IMR-90 (cell line): ENCODE measurements around the gene CR1L. TPM values are rescaled to one million over a fixed set of nuclear protein-coding genes. Genes with fewer than 3 reads are reported as not detected.

Experiments
- ATAC-seq: fragments of 200-7000 bp; cut with Tn5 transposase; 2 replicates; pipeline ENCODE4 v1.9.1; 2020; ENCODE audit warnings: low read depth, mild to moderate bottlenecking, moderate library complexity
- BruUV-seq: library from RNA; stranded (reverse); fragments of 400-500 nt; replicated peaks from 2 replicates; lab custom pipeline; 2021; lab: Mats Ljungman, UMichigan
- CTCF ChIA-PET: fragments of 300-600 bp; formaldehyde crosslinking; extraction: SDS; loops from one replicate; lab custom pipeline; 2021; ENCODE audit warnings: antibody characterized with exemption; lab: Yijun Ruan, JAX
- POLR2A ChIA-PET: fragments of 300-600 bp; sonication (Branson Sonifier 250); formaldehyde crosslinking; loops from one replicate; lab custom pipeline; 2022; ENCODE audit warnings: antibody characterized with exemption; ENCODE audit not compliant: unreplicated experiment; lab: Charles Lee
- DNase-seq: peaks from one replicate; pipeline ENCODE4 v3.0.0; 2013
- H2AFZ ChIP-seq: replicated peaks from 2 replicates; pipeline ENCODE3; 2013; ENCODE audit warnings: low read length, mild to moderate bottlenecking; ENCODE audit not compliant: poor library complexity
- H2AK5ac ChIP-seq: 2 replicates; pipeline ENCODE4 v1.6.1; 2013; ENCODE audit warnings: low read depth, low read length, inconsistent platforms
- H2AK9ac ChIP-seq: replicated peaks from 2 replicates; pipeline ENCODE3; 2013; ENCODE audit warnings: mild to moderate bottlenecking, low read depth, low read length, moderate library complexity; ENCODE audit not compliant: poor library complexity
- H2BK120ac ChIP-seq: 2 replicates; pipeline ENCODE4 v1.6.1; 2013; ENCODE audit warnings: low read depth, low read length, inconsistent platforms
- H2BK15ac ChIP-seq: 3 replicates; pipeline ENCODE4 v1.6.1; 2013; ENCODE audit warnings: low read depth, low read length, inconsistent platforms
- H2BK20ac ChIP-seq: 2 replicates; pipeline ENCODE4 v1.6.1; 2013; ENCODE audit warnings: low read depth, mild to moderate bottlenecking, inconsistent platforms, low read length, moderate library complexity
- H2BK5ac ChIP-seq: 2 replicates; pipeline ENCODE4 v1.6.1; 2013; ENCODE audit warnings: mild to moderate bottlenecking, low read depth, low read length, inconsistent platforms; ENCODE audit not compliant: poor library complexity, severe bottlenecking
- H3K14ac ChIP-seq: replicated peaks from 2 replicates; pipeline ENCODE4 v1.6.1; 2013; ENCODE audit warnings: low read depth, low read length, inconsistent platforms
- H3K18ac ChIP-seq: 2 replicates; pipeline ENCODE4 v1.6.1; 2013; ENCODE audit warnings: low read depth, low read length, control low read depth
- H3K23ac ChIP-seq: 2 replicates; pipeline ENCODE4 v1.6.1; 2013; ENCODE audit warnings: low read depth, low read length, inconsistent platforms
- H3K27ac ChIP-seq: 2 replicates; pipeline ENCODE4 v1.5.1; 2013; ENCODE audit warnings: mild to moderate bottlenecking, control low read depth, low read length; ENCODE audit not compliant: insufficient read depth
- H3K27me3 ChIP-seq: 2 replicates; pipeline ENCODE4 v1.6.1; 2013; ENCODE audit warnings: low read length; ENCODE audit not compliant: control insufficient read depth, insufficient read depth
- H3K36me3 ChIP-seq: 2 replicates; pipeline ENCODE4 v1.6.1; 2013; ENCODE audit warnings: low read length, mixed read lengths; ENCODE audit not compliant: control insufficient read depth, insufficient read depth
- H3K4ac ChIP-seq: 2 replicates; pipeline ENCODE4 v1.6.1; 2013; ENCODE audit warnings: low read depth, low read length, inconsistent platforms
- H3K4me1 ChIP-seq: 2 replicates; pipeline ENCODE4 v1.6.1; 2013; ENCODE audit warnings: low read length, mixed read lengths; ENCODE audit not compliant: control insufficient read depth, insufficient read depth
- H3K4me2 ChIP-seq: 2 replicates; pipeline ENCODE4 v1.6.1; 2013; ENCODE audit warnings: low read depth, mild to moderate bottlenecking, control low read depth, low read length, moderate library complexity
- H3K4me3 ChIP-seq: 2 replicates; pipeline ENCODE4 v1.5.1; 2013; ENCODE audit warnings: low read depth, mild to moderate bottlenecking, control low read depth, low read length, moderate library complexity; ENCODE audit not compliant: insufficient read depth
- H3K56ac ChIP-seq: 2 replicates; pipeline ENCODE4 v1.6.1; 2013; ENCODE audit warnings: low read length, inconsistent platforms; ENCODE audit not compliant: insufficient read depth; ENCODE audit errors: extremely low read depth
- H3K79me1 ChIP-seq, 2 experiments: 2 replicates each; pipeline ENCODE4 v1.6.1; 2013; ENCODE audit warnings: low read length in 2 of 2, inconsistent platforms in 1 of 2, low read depth in 1 of 2
- H3K9ac ChIP-seq: 2 replicates; pipeline ENCODE4 v1.6.1; 2013; ENCODE audit warnings: low read depth, low read length, control low read depth
- H3K9me1 ChIP-seq: 2 replicates; pipeline ENCODE4 v1.6.1; 2013; ENCODE audit warnings: low read length, inconsistent platforms; ENCODE audit not compliant: insufficient read depth
- H3K9me3 ChIP-seq: 2 replicates; pipeline ENCODE4 v1.6.1; 2013; ENCODE audit warnings: low read length; ENCODE audit not compliant: control insufficient read depth, insufficient read depth
- H4K20me1 ChIP-seq: 2 replicates; pipeline ENCODE4 v1.6.1; 2013; ENCODE audit warnings: low read length, inconsistent platforms; ENCODE audit not compliant: insufficient read depth
- H4K5ac ChIP-seq: 2 replicates; pipeline ENCODE4 v1.6.1; 2013; ENCODE audit warnings: mild to moderate bottlenecking, low read depth, low read length, control low read depth
- H4K8ac ChIP-seq, 2 experiments: 2 replicates each; pipeline ENCODE4 v1.6.1; 2013; ENCODE audit warnings: low read depth in 2 of 2, low read length in 2 of 2, control low read depth in 1 of 2, inconsistent platforms in 1 of 2
- H4K91ac ChIP-seq: 2 replicates; pipeline ENCODE4 v1.6.1; 2013; ENCODE audit warnings: low read depth, low read length, inconsistent platforms; ENCODE audit not compliant: insufficient read depth
- BHLHE40 ChIP-seq: fragments of 150-350 bp; IDR thresholded peaks from 2 replicates; pipeline ENCODE4 v1.6.1; 2016; ENCODE audit warnings: mild to moderate bottlenecking, low read depth, low read length
- CEBPB ChIP-seq: IDR thresholded peaks from 2 replicates; pipeline ENCODE4 v1.6.1; 2012; ENCODE audit warnings: low read depth, low read length, improper control_type of control experiment
- ELK1 ChIP-seq: fragments of 150-350 bp; IDR thresholded peaks from 2 replicates; pipeline ENCODE4 v1.6.1; 2016; ENCODE audit warnings: low read depth, mild to moderate bottlenecking, low read length, moderate library complexity, borderline replicate concordance
- FOS ChIP-seq: fragments of 150-350 bp; IDR thresholded peaks from 2 replicates; pipeline ENCODE4 v1.6.1; 2016; ENCODE audit warnings: low read depth, low read length
- RFX5 ChIP-seq: IDR thresholded peaks from 2 replicates; pipeline ENCODE4 v1.8.0; 2012; ENCODE audit warnings: low read depth, mild to moderate bottlenecking, low read length, moderate library complexity
- WGBS, 2 experiments: methylation state at CpG; one replicate each; pipeline versions ENCODE4 v1.1.5 to v1.1.7; 2013; ENCODE audit warnings: missing lambda C conversion rate in 2 of 2; ENCODE audit not compliant: insufficient read length in 1 of 2; ENCODE audit errors: extremely low coverage in 2 of 2; 5-methylcytosine and 5-hydroxymethylcytosine counted together
- dilution Hi-C: fragments of 300-500 bp; cut with HindIII; formaldehyde crosslinking; loops from one replicate; pipeline ENCODE4 v1.14.3; 2018; ENCODE audit warnings: low sequenced_read_pairs; ENCODE audit not compliant: unreplicated experiment
- in situ Hi-C: fragments of 300-500 bp; cut with MboI; formaldehyde crosslinking; loops from 3 replicates; pipeline ENCODE4 v1.14.3; 2019; ENCODE audit warnings: low sequenced_read_pairs, inconsistent platforms, mixed read lengths
- intact Hi-C: fragments of 100-400 bp; cut with micrococcal nuclease; formaldehyde crosslinking; loops from 2 replicates; pipeline ENCODE4 v1.10.0; 2022
- polyA plus RNA-seq, 3 experiments: library from polyadenylated mRNA; depleted of rRNA; stranded (reverse); fragments of >200 nt; gene quantifications; 2 replicates each; pipeline ENCODE4 v1.2.3, GENCODE V29; 2012; ENCODE audit warnings: low replicate concordance in 1 of 3
- total RNA-seq: library from RNA; depleted of rRNA; stranded (reverse); fragments of >200 nt; gene quantifications from 2 replicates; pipeline ENCODE4 v1.2.3, GENCODE V29; 2012

CR1L gene
- total and polyA plus RNA-seq, 2 of the 4 experiments (the other 2 are of a cell fraction), result not detected

DNA sequence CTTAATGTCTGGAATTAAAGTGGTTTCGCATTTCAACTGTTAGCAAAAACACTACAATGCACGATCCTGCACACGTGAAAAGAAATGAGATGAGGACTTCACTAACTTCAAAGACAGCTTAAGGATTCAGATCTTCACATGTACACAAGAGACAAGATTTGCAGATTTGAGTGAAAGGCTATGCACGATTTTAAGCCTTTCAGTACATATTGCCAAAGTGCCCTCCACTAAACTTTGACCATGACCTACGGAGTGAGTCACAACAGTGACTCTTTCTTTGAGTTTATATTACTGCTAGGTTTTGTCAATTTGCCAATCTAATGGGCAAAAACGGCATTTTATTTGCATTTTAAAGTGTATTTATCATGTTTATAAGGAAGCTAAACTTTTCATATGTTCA lies 41.2 kb upstream of the CR1L start:
- no TSS peak for BruUV-seq
- peak; percentile 57 for DNase-seq
- no peak overlapping the region for H2BK15ac ChIP-seq
- H3K9ac ChIP-seq, result no peak overlapping the region
- H4K20me1 ChIP-seq, result no peaks in the 10 kb centered on the region
- WGBS, 2 experiments, result 38% methylated on average over 2 of the region's 6 CpGs; no CpG with 5 or more reads in 1 of the 2 experiments
- no peak overlapping the region for H3K27ac ChIP-seq
- intact Hi-C loops (no loop called here), in situ Hi-C loops (no loop called here), dilution Hi-C loops (no loop called here)
- H3K56ac ChIP-seq, result no peak overlapping the region
- H3K14ac ChIP-seq, result no peak overlapping the region
- no peaks in the 10 kb centered on the region for H3K9me3 ChIP-seq
- no peaks in the 10 kb centered on the region for H3K9me1 ChIP-seq
- no peak overlapping the region for H2BK5ac ChIP-seq
- no peak overlapping the region for H3K4me3 ChIP-seq
- no peak overlapping the region for H4K5ac ChIP-seq
- H2BK20ac ChIP-seq, result no peak overlapping the region
- no peaks in the 10 kb centered on the region for H3K79me1 ChIP-seq
- H2AK5ac ChIP-seq, result no peak overlapping the region
- H3K23ac ChIP-seq, result no peak overlapping the region
- H2AK9ac ChIP-seq, result no peak overlapping the region
- peak; percentile 51; the same call in 1 of the 2 replicates for ATAC-seq
- H2BK120ac ChIP-seq, result no peak overlapping the region
- ChIA-PET POLR2A (no interaction called here), CTCF (interaction anchor here (1.4 kb wide), 1 partner anchor 16 kb away, joined by 3 read pairs; no protein-coding TSS in a partner anchor)
- no peaks in the 10 kb centered on the region for H3K36me3 ChIP-seq
- no peak overlapping the region for H2AFZ ChIP-seq
- H3K18ac ChIP-seq, result no peak overlapping the region
- no peaks in the 10 kb centered on the region for H3K4me1 ChIP-seq
- peak overlapping the region; percentile 15; the same call in 1 of the 2 replicates for H3K4me2 ChIP-seq
- no peaks in the 10 kb centered on the region for H3K27me3 ChIP-seq
- H4K91ac ChIP-seq, result no peak overlapping the region
- no peak overlapping the region for H4K8ac ChIP-seq
- H3K4ac ChIP-seq, result no peak overlapping the region
- TF ChIP-seq CEBPB, result no peak
- TF ChIP-seq BHLHE40, result no peak
- TF ChIP-seq FOS, result no peak
- TF ChIP-seq ELK1, result no peak
- no peak for TF ChIP-seq RFX5
